HepG2 (cell line): ENCODE measurements around the gene PMEPA1. TPM values are rescaled to one million over a fixed set of nuclear protein-coding genes. Genes with fewer than 3 reads are reported as not detected.

Source experiments
- ATAC-seq: fragments of 200-7000 bp; cut with Tn5 transposase; 3 replicates; pipeline ENCODE4 v1.9.1; 2020; ENCODE audit warnings: mild to moderate bottlenecking, moderate library complexity
- BruUV-seq: library from RNA; stranded (reverse); fragments of 400-500 nt; replicated peaks from 2 replicates; lab custom pipeline; 2021; lab: Mats Ljungman, UMichigan
- CTCF ChIA-PET: fragments of 300-600 bp; formaldehyde crosslinking; extraction: SDS; loops from one replicate; lab custom pipeline; 2021; ENCODE audit warnings: low total read pairs, inconsistent platforms, low intra/inter-chr PET ratio; lab: Yijun Ruan, JAX
- POLR2A ChIA-PET: fragments of 350-600 bp; sonication (Branson Sonifier 250); formaldehyde crosslinking; loops from one replicate; lab custom pipeline; 2020; ENCODE audit warnings: antibody characterized with exemption, inconsistent platforms; lab: Yijun Ruan, JAX
- DNase-seq: peaks from one replicate; pipeline ENCODE4 v3.0.0-alpha.2; 2015; ENCODE audit warnings: low spot score
- FAIRE-seq: peaks from 3 replicates; lab custom pipeline; 2011; peaks lifted over from hg19 to GRCh38; lab: Jason Lieb, UNC
- H2AFZ ChIP-seq: one replicate; pipeline ENCODE4 v1.6.1; 2011; ENCODE audit warnings: low read length, inconsistent platforms
- H3K27ac ChIP-seq: fragments of 300-600 bp; 3 replicates; pipeline ENCODE4 v1.8.0; 2011; ENCODE audit warnings: mixed run types, mild to moderate bottlenecking, mixed read lengths, low read length, inconsistent platforms; ENCODE audit not compliant: insufficient read depth; ENCODE audit errors: extremely low read length
- H3K27me3 ChIP-seq, 2 experiments: fragments of 200-600 bp in 1 of 2; 2 replicates in 1 of 2; 3 replicates in 1 of 2; pipeline versions ENCODE4 v1.6.0 to v1.8.0; 2011; ENCODE audit warnings: low read length in 2 of 2, mild to moderate bottlenecking in 2 of 2, moderate library complexity in 2 of 2, inconsistent platforms in 1 of 2; ENCODE audit not compliant: insufficient read depth in 2 of 2, control insufficient read depth in 1 of 2
- H3K36me3 ChIP-seq, 2 experiments: fragments of 200-600 bp in 1 of 2; replicated peaks in 1 of 2; 2 replicates in 1 of 2; 3 replicates in 1 of 2; pipeline versions ENCODE4 v1.5.1 to v1.8.0; 2011; ENCODE audit warnings: low read length in 2 of 2, inconsistent platforms in 1 of 2; ENCODE audit not compliant: insufficient read depth in 2 of 2, control insufficient read depth in 1 of 2
- H3K4me1 ChIP-seq: 2 replicates; pipeline ENCODE4 v1.5.1; 2012; ENCODE audit warnings: low read length, inconsistent platforms; ENCODE audit not compliant: insufficient read depth
- H3K4me2 ChIP-seq: 2 replicates; pipeline ENCODE4 v1.6.0; 2011; ENCODE audit warnings: low read depth, low read length, inconsistent platforms
- H3K4me3 ChIP-seq, 3 experiments: fragments of 200-600 bp in 1 of 3; sonication (generic), shearing (Covaris generic) in 1 of 3; replicated peaks in 1 of 3; 2 replicates each; pipeline ENCODE4 v1.5.1; 2011 to 2016; ENCODE audit warnings: low read length in 3 of 3, inconsistent platforms in 2 of 3, low read depth in 2 of 3, mild to moderate bottlenecking in 2 of 3, control low read depth in 1 of 3, mixed read lengths in 1 of 3; ENCODE audit not compliant: insufficient read depth in 1 of 3
- H3K79me2 ChIP-seq: one replicate; pipeline ENCODE4 v1.6.1; 2011; ENCODE audit warnings: low read length, inconsistent platforms; ENCODE audit not compliant: insufficient read depth
- H3K9ac ChIP-seq: 2 replicates; pipeline ENCODE4 v1.6.0; 2011; ENCODE audit warnings: mild to moderate bottlenecking, low read depth, low read length, inconsistent platforms; ENCODE audit not compliant: insufficient read depth
- H3K9me3 ChIP-seq: 2 replicates; pipeline ENCODE4 v1.5.1; 2012; ENCODE audit warnings: mild to moderate bottlenecking, low read length
- H4K20me1 ChIP-seq: 2 replicates; pipeline ENCODE4 v1.6.0; 2011; ENCODE audit warnings: inconsistent platforms, mild to moderate bottlenecking, low read length, moderate library complexity; ENCODE audit not compliant: insufficient read depth
- ASH2L ChIP-seq: fragments of 300-600, 200-600 bp; sonication (generic); IDR thresholded peaks from 2 replicates; pipeline ENCODE4 v1.7.0; 2017; ENCODE audit warnings: low read depth, mild to moderate bottlenecking, moderate library complexity, mixed read lengths, low read length; ENCODE audit not compliant: insufficient read length
- ELF3 ChIP-seq: IDR thresholded peaks from 2 replicates; pipeline ENCODE4 v1.6.1; 2016; ENCODE audit warnings: missing genetic modification reagents, missing compliant biosample characterization
- EZH2 ChIP-seq: conservative IDR thresholded peaks from 2 replicates; pipeline ENCODE4 v1.6.1; 2012; ENCODE audit warnings: mild to moderate bottlenecking, low read depth, low read length, moderate library complexity
- GABPB1 ChIP-seq: IDR thresholded peaks from 2 replicates; pipeline ENCODE4 v1.6.1; 2016; ENCODE audit warnings: mild to moderate bottlenecking, missing genetic modification reagents, moderate library complexity, missing compliant biosample characterization
- HNF4A ChIP-seq: sonication (generic); formaldehyde crosslinking; IDR thresholded peaks from 2 replicates; pipeline ENCODE4 v1.4.0; 2020; ENCODE audit warnings: missing genetic modification reagents
- HNRNPK ChIP-seq: fragments of 200-400 bp; formaldehyde crosslinking; IDR thresholded peaks from 2 replicates; pipeline ENCODE4 v1.6.1; 2018; ENCODE audit warnings: low read length, low read depth, moderate library complexity, mild to moderate bottlenecking; ENCODE audit not compliant: poor library complexity, severe bottlenecking
- KAT8 ChIP-seq: IDR thresholded peaks from 2 replicates; pipeline ENCODE4 v1.6.1; 2016; ENCODE audit warnings: missing genetic modification reagents, missing compliant biosample characterization
- MLX ChIP-seq: IDR thresholded peaks from 2 replicates; pipeline ENCODE4 v1.6.1; 2016
- MTA3 ChIP-seq: sonication (generic); formaldehyde crosslinking; IDR thresholded peaks from 2 replicates; pipeline ENCODE4 v1.4.0; 2020; ENCODE audit warnings: missing genetic modification reagents
- MXD4 ChIP-seq: IDR thresholded peaks from 2 replicates; pipeline ENCODE4 v1.6.1; 2016; ENCODE audit warnings: mild to moderate bottlenecking, missing biosample characterization, missing genetic modification reagents
- SMAD3 ChIP-seq: sonication (generic); formaldehyde crosslinking; IDR thresholded peaks from 2 replicates; pipeline ENCODE4 v1.4.0; 2020; ENCODE audit warnings: missing genetic modification reagents
- SOX13 ChIP-seq, 3 experiments: fragments of 450-650 bp in 1 of 3; sonication (generic) in 1 of 3; formaldehyde crosslinking in 1 of 3; IDR thresholded peaks in 2 of 3; conservative IDR thresholded peaks in 1 of 3; 2 replicates each; pipeline versions ENCODE4 v1.5.0 to v1.6.1; 2016 to 2020; ENCODE audit warnings: antibody characterized with exemption in 1 of 3, mild to moderate bottlenecking in 1 of 3, missing compliant biosample characterization in 1 of 3, missing genetic modification reagents in 1 of 3, moderate library complexity in 1 of 3
- TBL1XR1 ChIP-seq: fragments of 150-350 bp; IDR thresholded peaks from 2 replicates; pipeline ENCODE4 v1.6.1; 2014; ENCODE audit warnings: borderline replicate concordance, low read length; ENCODE audit not compliant: partially characterized antibody
- ZBTB8A ChIP-seq: sonication (generic); formaldehyde crosslinking; IDR thresholded peaks from 2 replicates; pipeline ENCODE4 v1.4.0; 2020; ENCODE audit warnings: mild to moderate bottlenecking, low read depth, missing genetic modification reagents, borderline replicate concordance
- ZFAT ChIP-seq: sonication (generic); formaldehyde crosslinking; conservative IDR thresholded peaks from 2 replicates; pipeline ENCODE4 v1.8.1; 2023; ENCODE audit warnings: missing genetic modification reagents, inconsistent platforms
- ZFYVE20 ChIP-seq: sonication (generic); formaldehyde crosslinking; IDR thresholded peaks from 2 replicates; pipeline ENCODE4 v1.8.0; 2023; ENCODE audit warnings: low read depth, mild to moderate bottlenecking, moderate library complexity, missing genetic modification reagents, borderline replicate concordance
- ZMAT3 ChIP-seq: sonication (generic); formaldehyde crosslinking; conservative IDR thresholded peaks from 2 replicates; pipeline ENCODE4 v1.7.0; 2021; ENCODE audit warnings: missing genetic modification reagents
- ZMAT5 ChIP-seq: sonication (generic); formaldehyde crosslinking; IDR thresholded peaks from 2 replicates; pipeline ENCODE4 v1.5.0; 2020; ENCODE audit warnings: mild to moderate bottlenecking, low read depth, missing genetic modification reagents, borderline replicate concordance
- ZNF382 ChIP-seq: sonication (generic); formaldehyde crosslinking; IDR thresholded peaks from 2 replicates; pipeline ENCODE4 v1.5.0; 2020; ENCODE audit warnings: missing genetic modification reagents, mild to moderate bottlenecking, borderline replicate concordance
- WGBS: methylation state at CpG from one replicate; pipeline ENCODE4 v1.1.6; 2017; ENCODE audit warnings: low lambda C conversion rate; 5-methylcytosine and 5-hydroxymethylcytosine counted together
- in situ Hi-C: cut with HindIII; loops from 2 replicates; pipeline ENCODE4 v1.10.0; 2017; ENCODE audit warnings: low pct_unique_long_range_greater_than_20kb; ENCODE audit not compliant: extremely low pct_ligation_motif_present
- intact Hi-C: fragments of 100-400 bp; cut with micrococcal nuclease; formaldehyde crosslinking; loops from one replicate; pipeline ENCODE4 v1.10.0; 2022; ENCODE audit not compliant: unreplicated experiment
- polyA plus RNA-seq, 8 experiments: library from polyadenylated mRNA; depleted of rRNA in 3 of 8; stranded (reverse) in 7 of 8; unstranded in 1 of 8; fragments of >200 nt; fragmentation: Illumina TruSeq in 4 of 8; extraction: Trizol in 4 of 8; gene quantifications; 2 replicates each; pipeline versions ENCODE4 v1.2.1 to v1.2.3, GENCODE V29; 2011 to 2016; ENCODE audit warnings: low read depth in 4 of 8, missing spikeins in 1 of 8, mixed read lengths in 1 of 8; ENCODE audit not compliant: insufficient read depth in 1 of 8
- total RNA-seq, 5 experiments: library from RNA; depleted of rRNA; stranded (reverse); fragments of >200 nt; fragmentation: Illumina TruSeq; extraction: Trizol; gene quantifications; 2 replicates each; pipeline ENCODE4 v1.2.3, GENCODE V29; 2016; ENCODE audit warnings: low read depth in 1 of 5
- TF ChIP-seq, protein P1 (sequence below): sonication (generic); formaldehyde crosslinking; conservative IDR thresholded peaks from 2 replicates; pipeline ENCODE4 v1.4.0; 2020; ENCODE audit warnings: missing genetic modification reagents

The PMEPA1 gene
- total and polyA plus RNA-seq, 2 of the 13 experiments (the other 11 are each of a cell fraction or from before 2014, with no cell fraction given) = not detected

GRCh38 chr20:57657535-57658446, 52.0 kb downstream of the PMEPA1 start:
- POLR2A ChIA-PET = no interaction called here
- no peaks in the 10 kb centered on the region for H3K36me3 ChIP-seq
- no peak overlapping the region for H2AFZ ChIP-seq
- BruUV-seq = no TSS peak
- CTCF ChIA-PET = interaction anchor here (1.8 kb wide), 1 partner anchor 552 kb away, joined by 5 read pairs; no protein-coding TSS in a partner anchor
- H3K4me1 ChIP-seq = peaks cover 13% of the 10 kb centered on the region
- FAIRE-seq (no peak), ATAC-seq (peak; percentile 37), DNase-seq (peak; percentile 47)
- H3K9me3 ChIP-seq = no peaks in the 10 kb centered on the region
- in situ Hi-C loops (loop anchor here (5.0 kb wide), 1 partner anchor 430 kb away; no protein-coding TSS in a partner anchor), intact Hi-C loops (no loop called here)
- WGBS = 17% methylated on average over 28 of the region's 36 CpGs
- peaks cover 3% of the 10 kb centered on the region; the same call in 1 of the 2 replicates for H4K20me1 ChIP-seq
- no peaks in the 10 kb centered on the region for H3K79me2 ChIP-seq
- peaks cover 32 to 99% of the 10 kb centered on the region in 2 experiments for H3K27me3 ChIP-seq
- peak overlapping the region; percentile 13; the same call in 1 of the 2 replicates for H3K4me2 ChIP-seq
- no peak overlapping the region for H3K27ac ChIP-seq
- no peak overlapping the region for H3K9ac ChIP-seq
- H3K4me3 ChIP-seq = no peak overlapping the region
- TF ChIP-seq ZMAT3 (CRISPR knock-in tag) (peak; percentile 65; the same call in 1 of the 2 replicates), ZBTB8A (CRISPR knock-in tag) (no peak), MTA3 (no peak), SOX13 (IDR thresholded peaks at IDR 0.05) (no peak), SOX13 (CRISPR knock-in tag; conservative IDR thresholded peaks at IDR 0.05 in 1 of 2, IDR thresholded peaks at IDR 0.05 in 1 of 2) (no peak), ZFAT (CRISPR knock-in tag) (no peak), HNRNPK (no peak), ELF3 (CRISPR knock-in tag) (0 out of 2 replicates have a peak, but pooled peaks have one; percentile 26), SMAD3 (CRISPR knock-in tag) (no peak), ASH2L (no peak), KAT8 (CRISPR knock-in tag) (no peak), GABPB1 (CRISPR knock-in tag) (peak; percentile 62), EZH2 (peak; percentile 87; the same call in 1 of the 2 replicates), MLX (peak; percentile 39; the same call in 1 of the 2 replicates), MXD4 (peak; percentile 44; the same call in 1 of the 2 replicates), HNF4A (CRISPR knock-in tag) (0 out of 2 replicates have a peak, but pooled peaks have one; percentile 7), ZNF382 (CRISPR knock-in tag) (no peak), ZMAT5 (CRISPR knock-in tag) (no peak), ZFYVE20 (CRISPR knock-in tag) (0 out of 2 replicates have a peak, but pooled peaks have one; percentile 24), TBL1XR1 (no peak)
- TF ChIP-seq, protein P1, sequence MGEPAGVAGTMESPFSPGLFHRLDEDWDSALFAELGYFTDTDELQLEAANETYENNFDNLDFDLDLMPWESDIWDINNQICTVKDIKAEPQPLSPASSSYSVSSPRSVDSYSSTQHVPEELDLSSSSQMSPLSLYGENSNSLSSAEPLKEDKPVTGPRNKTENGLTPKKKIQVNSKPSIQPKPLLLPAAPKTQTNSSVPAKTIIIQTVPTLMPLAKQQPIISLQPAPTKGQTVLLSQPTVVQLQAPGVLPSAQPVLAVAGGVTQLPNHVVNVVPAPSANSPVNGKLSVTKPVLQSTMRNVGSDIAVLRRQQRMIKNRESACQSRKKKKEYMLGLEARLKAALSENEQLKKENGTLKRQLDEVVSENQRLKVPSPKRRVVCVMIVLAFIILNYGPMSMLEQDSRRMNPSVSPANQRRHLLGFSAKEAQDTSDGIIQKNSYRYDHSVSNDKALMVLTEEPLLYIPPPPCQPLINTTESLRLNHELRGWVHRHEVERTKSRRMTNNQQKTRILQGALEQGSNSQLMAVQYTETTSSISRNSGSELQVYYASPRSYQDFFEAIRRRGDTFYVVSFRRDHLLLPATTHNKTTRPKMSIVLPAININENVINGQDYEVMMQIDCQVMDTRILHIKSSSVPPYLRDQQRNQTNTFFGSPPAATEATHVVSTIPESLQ (CRISPR knock-in tag) = no peak
